OCI-LY7 (cell line): ENCODE results near the gene PRELID2. TPM values are rescaled to one million over a fixed set of nuclear protein-coding genes. Genes with fewer than 3 reads are reported as not detected.

Source experiments
- BruUV-seq: library from RNA; stranded (reverse); fragments of 400-500 nt; replicated peaks from 2 replicates; lab custom pipeline; 2021; lab: Mats Ljungman, UMichigan
- CTCF ChIA-PET: fragments of 300-600 bp; sonication (Branson Sonifier 250); formaldehyde crosslinking; loops from one replicate; lab custom pipeline; 2022; ENCODE audit warnings: antibody characterized with exemption; ENCODE audit not compliant: unreplicated experiment; lab: Charles Lee
- POLR2A ChIA-PET: fragments of 300-600 bp; sonication (Branson Sonifier 250); formaldehyde crosslinking; loops from one replicate; lab custom pipeline; 2022; ENCODE audit warnings: antibody characterized with exemption; lab: Charles Lee
- DNase-seq: peaks from one replicate; pipeline ENCODE4 v3.0.0-alpha.2; 2015; ENCODE audit warnings: low spot score
- H2AFZ ChIP-seq: fragments of 200-600 bp; sonication (generic), shearing (Covaris generic); 2 replicates; pipeline ENCODE4 v1.6.1; 2014; ENCODE audit warnings: mild to moderate bottlenecking, antibody characterized with exemption, low read length, moderate library complexity
- H3K27ac ChIP-seq: fragments of 200-600 bp; sonication (generic); 2 replicates; pipeline ENCODE4 v1.5.1; 2014; ENCODE audit warnings: mixed run types, low read depth, mild to moderate bottlenecking, moderate library complexity, low read length, inconsistent platforms; ENCODE audit not compliant: poor library complexity, severe bottlenecking
- H3K36me3 ChIP-seq: fragments of 200-600 bp; sonication (generic); 2 replicates; pipeline ENCODE4 v1.6.1; 2014; ENCODE audit warnings: mild to moderate bottlenecking, antibody characterized with exemption, low read length, moderate library complexity, mixed read lengths; ENCODE audit not compliant: insufficient read depth
- H3K4me1 ChIP-seq: fragments of 200-600 bp; sonication (generic); 2 replicates; pipeline ENCODE4 v1.5.1; 2014; ENCODE audit warnings: mild to moderate bottlenecking, low read length; ENCODE audit not compliant: insufficient read depth, poor library complexity, severe bottlenecking
- H3K4me2 ChIP-seq: fragments of 200-600 bp; sonication (generic); 2 replicates; pipeline ENCODE4 v1.6.1; 2014; ENCODE audit warnings: mild to moderate bottlenecking, low read length
- H3K4me3 ChIP-seq: fragments of 200-600 bp; sonication (generic); 2 replicates; pipeline ENCODE4 v1.5.1; 2014; ENCODE audit warnings: mild to moderate bottlenecking, low read depth, low read length; ENCODE audit not compliant: poor library complexity, severe bottlenecking
- H3K79me2 ChIP-seq: fragments of 200-600 bp; sonication (generic); 2 replicates; pipeline ENCODE4 v1.6.1; 2016; ENCODE audit warnings: low read depth, mild to moderate bottlenecking, low read length, moderate library complexity, mixed read lengths; ENCODE audit not compliant: insufficient read depth
- H3K9me2 ChIP-seq: fragments of 200-600 bp; sonication (generic); 2 replicates; pipeline ENCODE4 v1.6.1; 2016; ENCODE audit warnings: mild to moderate bottlenecking, low read length, mixed read lengths; ENCODE audit not compliant: insufficient read depth
- H3K9me3 ChIP-seq: fragments of 200-600 bp; sonication (generic); 2 replicates; pipeline ENCODE4 v1.6.1; 2014; ENCODE audit warnings: mild to moderate bottlenecking, mixed run types, low read length, mixed read lengths
- H4K20me1 ChIP-seq: fragments of 200-600 bp; sonication (generic); 2 replicates; pipeline ENCODE4 v1.6.1; 2014; ENCODE audit warnings: mild to moderate bottlenecking, antibody characterized with exemption, low read length, moderate library complexity, mixed read lengths; ENCODE audit not compliant: insufficient read depth
- EZH2phosphoT487 ChIP-seq: fragments of 200-600 bp; sonication (generic); IDR thresholded peaks from 2 replicates; pipeline ENCODE4 v1.6.1; 2018; ENCODE audit warnings: low read depth, borderline replicate concordance, mild to moderate bottlenecking, mixed run types, antibody characterized with exemption, low read length, moderate library complexity, mixed read lengths
- intact Hi-C: fragments of 100-400 bp; cut with micrococcal nuclease; formaldehyde crosslinking; loops from one replicate; pipeline ENCODE4 v1.10.0; 2022; ENCODE audit not compliant: unreplicated experiment
- total RNA-seq, 2 experiments: library from RNA; depleted of rRNA in 1 of 2; stranded (reverse); fragments of >200 nt in 1 of 2; shearing (Covaris generic) in 1 of 2; gene quantifications; 2 replicates each; pipeline ENCODE4 v1.2.3, GENCODE V29; 2014 to 2022
- TF ChIP-seq, protein P1 (sequence below): fragments of 200-600 bp; sonication (generic); conservative IDR thresholded peaks from 2 replicates; pipeline ENCODE4 v1.5.1; 2014; ENCODE audit warnings: mild to moderate bottlenecking, antibody characterized with exemption, low read length, moderate library complexity, mixed read lengths

The PRELID2 gene
- total RNA-seq, 2 experiments from 2014 or later = 1.4 to 9.5 TPM

DNA sequence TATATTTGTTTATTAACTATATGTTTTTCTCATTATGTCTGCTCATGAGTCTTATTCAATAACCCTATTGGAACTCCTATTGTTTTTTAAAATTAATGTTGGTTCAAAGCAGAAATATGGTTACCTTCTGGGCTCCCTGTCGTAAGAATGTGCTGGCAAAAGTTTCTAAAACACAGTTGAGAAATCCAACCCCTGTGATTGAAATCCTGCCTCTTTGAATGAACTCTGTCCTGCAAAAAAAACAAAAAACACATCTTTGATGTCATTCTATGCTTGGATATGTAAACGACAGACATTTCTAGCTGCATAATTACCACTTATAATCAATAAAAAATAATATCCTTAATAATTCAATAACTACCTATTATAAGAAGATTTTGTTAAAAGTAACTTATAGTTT is 38.8 kb downstream of the PRELID2 start:
- CTCF ChIA-PET = no interaction called here
- Histone ChIP-seq H2AFZ (no peak overlapping the region), H3K9me2 (no peaks in the 10 kb centered on the region), H3K79me2 (no peaks in the 10 kb centered on the region), H3K4me2 (no peak overlapping the region), H3K4me3 (no peak overlapping the region), H4K20me1 (no peaks in the 10 kb centered on the region), H3K27ac (no peak overlapping the region), H3K9me3 (no peaks in the 10 kb centered on the region), H3K4me1 (no peaks in the 10 kb centered on the region), H3K36me3 (no peaks in the 10 kb centered on the region)
- DNase-seq = no peak
- TF ChIP-seq EZH2phosphoT487 = no peak
- TF ChIP-seq, protein P1, sequence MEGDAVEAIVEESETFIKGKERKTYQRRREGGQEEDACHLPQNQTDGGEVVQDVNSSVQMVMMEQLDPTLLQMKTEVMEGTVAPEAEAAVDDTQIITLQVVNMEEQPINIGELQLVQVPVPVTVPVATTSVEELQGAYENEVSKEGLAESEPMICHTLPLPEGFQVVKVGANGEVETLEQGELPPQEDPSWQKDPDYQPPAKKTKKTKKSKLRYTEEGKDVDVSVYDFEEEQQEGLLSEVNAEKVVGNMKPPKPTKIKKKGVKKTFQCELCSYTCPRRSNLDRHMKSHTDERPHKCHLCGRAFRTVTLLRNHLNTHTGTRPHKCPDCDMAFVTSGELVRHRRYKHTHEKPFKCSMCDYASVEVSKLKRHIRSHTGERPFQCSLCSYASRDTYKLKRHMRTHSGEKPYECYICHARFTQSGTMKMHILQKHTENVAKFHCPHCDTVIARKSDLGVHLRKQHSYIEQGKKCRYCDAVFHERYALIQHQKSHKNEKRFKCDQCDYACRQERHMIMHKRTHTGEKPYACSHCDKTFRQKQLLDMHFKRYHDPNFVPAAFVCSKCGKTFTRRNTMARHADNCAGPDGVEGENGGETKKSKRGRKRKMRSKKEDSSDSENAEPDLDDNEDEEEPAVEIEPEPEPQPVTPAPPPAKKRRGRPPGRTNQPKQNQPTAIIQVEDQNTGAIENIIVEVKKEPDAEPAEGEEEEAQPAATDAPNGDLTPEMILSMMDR = no peak
- BruUV-seq = no TSS peak
- POLR2A ChIA-PET = no interaction called here
- intact Hi-C loops = no loop called here

DNA sequence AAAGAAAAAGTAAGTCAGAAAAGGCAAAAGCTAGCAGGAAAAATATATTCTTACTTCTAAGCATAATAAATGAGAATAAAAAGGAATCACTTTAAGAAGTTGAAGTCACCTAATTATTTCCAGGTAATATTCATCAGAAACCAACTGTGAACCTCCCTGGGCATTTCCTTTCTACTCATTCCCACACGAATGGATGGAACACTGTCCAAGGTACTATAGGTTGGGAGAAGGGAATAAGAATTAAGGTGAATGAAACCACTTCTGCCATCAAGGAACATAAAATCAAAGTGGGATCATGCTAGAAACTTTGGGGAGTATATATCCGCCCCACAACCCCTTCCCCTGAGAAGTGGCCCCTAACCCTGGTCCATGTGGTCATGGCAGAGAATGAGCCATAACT is 41.6 kb downstream of the PRELID2 start:
- H3K79me2 ChIP-seq = no peaks in the 10 kb centered on the region
- H4K20me1 ChIP-seq = no peaks in the 10 kb centered on the region
- no peak overlapping the region for H3K4me2 ChIP-seq
- no peak overlapping the region for H3K4me3 ChIP-seq
- no peak overlapping the region for H2AFZ ChIP-seq
- TF ChIP-seq EZH2phosphoT487 = no peak
- TF ChIP-seq, protein P1 = no peak
- H3K27ac ChIP-seq = no peak overlapping the region
- ChIA-PET POLR2A (interaction anchor here (0.7 kb wide), 1 partner anchor 10 kb away, joined by 3 read pairs; no protein-coding TSS in a partner anchor), CTCF (no interaction called here)
- H3K9me2 ChIP-seq = no peaks in the 10 kb centered on the region
- H3K4me1 ChIP-seq = no peaks in the 10 kb centered on the region
- no peak for DNase-seq
- BruUV-seq = no TSS peak
- no peaks in the 10 kb centered on the region for H3K36me3 ChIP-seq
- intact Hi-C loops = no loop called here
- H3K9me3 ChIP-seq = no peaks in the 10 kb centered on the region

GRCh38 chr5:145792840-145793239 is 42.3 kb downstream of the PRELID2 start:
- no peaks in the 10 kb centered on the region for H3K4me1 ChIP-seq
- H3K36me3 ChIP-seq = no peaks in the 10 kb centered on the region
- H3K9me2 ChIP-seq = no peaks in the 10 kb centered on the region
- no peak overlapping the region for H3K4me3 ChIP-seq
- no peaks in the 10 kb centered on the region for H3K79me2 ChIP-seq
- POLR2A ChIA-PET = interaction anchor here (0.7 kb wide), 1 partner anchor 11 kb away, joined by 3 read pairs; no protein-coding TSS in a partner anchor
- DNase-seq = no peak
- CTCF ChIA-PET = no interaction called here
- H2AFZ ChIP-seq = no peak overlapping the region
- TF ChIP-seq, protein P1 = no peak
- TF ChIP-seq EZH2phosphoT487 = no peak
- BruUV-seq = no TSS peak
- H3K9me3 ChIP-seq = no peaks in the 10 kb centered on the region
- no peaks in the 10 kb centered on the region for H4K20me1 ChIP-seq
- no peak overlapping the region for H3K4me2 ChIP-seq
- intact Hi-C loops = no loop called here
- no peak overlapping the region for H3K27ac ChIP-seq
